DND-41 (cell line): Measurements from ENCODE around the gene PTCSC3.

Experiments used
- CTCF ChIP-seq: IDR thresholded peaks from 2 replicates; pipeline ENCODE4 v1.5.1; 2012; ENCODE audit warnings: borderline replicate concordance, low read length, moderate library complexity, mild to moderate bottlenecking; ENCODE audit not compliant: poor library complexity, severe bottlenecking; ENCODE audit errors: extremely low read depth
- EZH2 ChIP-seq: IDR thresholded peaks from 3 replicates; pipeline ENCODE4 v1.6.1; 2012; ENCODE audit warnings: borderline replicate concordance, low read depth, mild to moderate bottlenecking, moderate library complexity, low read length, inconsistent platforms; ENCODE audit not compliant: severe bottlenecking

- TF ChIP-seq CTCF (no peak), EZH2 (no peak)
These were observed 46.5 kb upstream of the PTCSC3 start for GRCh38 chr14:36222952-36223468.
